H1 (cell line): ENCODE measurements around the gene SCNN1A.

ENCODE experiments used
- ASH2L ChIP-seq: fragments of 200-600, 300-600 bp; sonication (generic); IDR thresholded peaks from one replicate; pipeline ENCODE4 v1.7.1; 2017; ENCODE audit warnings: low read length
- CEBPB ChIP-seq: IDR thresholded peaks from 2 replicates; pipeline ENCODE4 v1.6.1; 2012; ENCODE audit warnings: low read depth, low read length
- EZH2 ChIP-seq: fragments of 200-600 bp; sonication (generic); IDR thresholded peaks from 2 replicates; pipeline ENCODE4 v1.7.1; 2012; ENCODE audit warnings: low read depth, mild to moderate bottlenecking, moderate library complexity, low read length, inconsistent platforms; ENCODE audit not compliant: severe bottlenecking
- SP2 ChIP-seq: IDR thresholded peaks from 2 replicates; pipeline ENCODE4 v1.6.1; 2012; ENCODE audit warnings: mild to moderate bottlenecking, low read length, inconsistent platforms
- TF ChIP-seq, protein P1 (sequence below), 3 experiments: IDR thresholded peaks; 1 replicate in 2 of 3; 2 replicates in 1 of 3; pipeline versions ENCODE4 v1.5.1 to v1.6.1; 2011; ENCODE audit warnings: low read length in 3 of 3, mild to moderate bottlenecking in 3 of 3, inconsistent platforms in 2 of 3, low read depth in 1 of 3, moderate library complexity in 1 of 3; ENCODE audit not compliant: insufficient read depth in 1 of 3; ENCODE audit errors: control extremely low read depth in 1 of 3
- TF ChIP-seq, protein P2 (sequence below): fragments of 300-600 bp; sonication (generic); IDR thresholded peaks from 2 replicates; pipeline ENCODE4 v1.7.1; 2012; ENCODE audit warnings: low read length, moderate library complexity, mild to moderate bottlenecking, inconsistent platforms; ENCODE audit not compliant: insufficient replicate concordance
- TF ChIP-seq, protein P3 (sequence below): IDR thresholded peaks from 2 replicates; pipeline ENCODE4 v1.6.1; 2011; ENCODE audit warnings: low read depth, mild to moderate bottlenecking, low read length; ENCODE audit not compliant: insufficient read depth

DNA sequence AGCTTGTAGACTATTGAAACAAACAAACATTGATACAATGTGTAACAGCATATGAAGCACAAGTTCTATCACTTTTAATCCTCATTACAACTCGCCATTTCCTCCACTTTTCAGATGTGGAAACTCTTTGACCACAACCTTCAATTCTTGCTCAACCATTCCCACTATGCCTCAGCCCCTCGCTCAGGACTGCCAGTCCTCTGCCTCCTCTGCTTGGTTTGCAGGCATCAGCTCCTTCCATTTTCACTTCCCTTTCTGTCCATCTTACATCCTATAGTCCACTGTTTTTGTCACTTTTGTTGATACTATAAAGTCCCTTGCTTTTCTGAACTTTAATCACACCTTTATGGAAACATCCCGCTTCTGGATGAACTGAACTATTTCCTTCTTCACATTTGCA is 41.2 kb upstream of the SCNN1A start:
- TF ChIP-seq SP2 (no peak), CEBPB (no peak), EZH2 (no peak), ASH2L (no peak)
- TF ChIP-seq, protein P1, sequence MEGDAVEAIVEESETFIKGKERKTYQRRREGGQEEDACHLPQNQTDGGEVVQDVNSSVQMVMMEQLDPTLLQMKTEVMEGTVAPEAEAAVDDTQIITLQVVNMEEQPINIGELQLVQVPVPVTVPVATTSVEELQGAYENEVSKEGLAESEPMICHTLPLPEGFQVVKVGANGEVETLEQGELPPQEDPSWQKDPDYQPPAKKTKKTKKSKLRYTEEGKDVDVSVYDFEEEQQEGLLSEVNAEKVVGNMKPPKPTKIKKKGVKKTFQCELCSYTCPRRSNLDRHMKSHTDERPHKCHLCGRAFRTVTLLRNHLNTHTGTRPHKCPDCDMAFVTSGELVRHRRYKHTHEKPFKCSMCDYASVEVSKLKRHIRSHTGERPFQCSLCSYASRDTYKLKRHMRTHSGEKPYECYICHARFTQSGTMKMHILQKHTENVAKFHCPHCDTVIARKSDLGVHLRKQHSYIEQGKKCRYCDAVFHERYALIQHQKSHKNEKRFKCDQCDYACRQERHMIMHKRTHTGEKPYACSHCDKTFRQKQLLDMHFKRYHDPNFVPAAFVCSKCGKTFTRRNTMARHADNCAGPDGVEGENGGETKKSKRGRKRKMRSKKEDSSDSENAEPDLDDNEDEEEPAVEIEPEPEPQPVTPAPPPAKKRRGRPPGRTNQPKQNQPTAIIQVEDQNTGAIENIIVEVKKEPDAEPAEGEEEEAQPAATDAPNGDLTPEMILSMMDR (IDR thresholded peaks at IDR 0.05; ENCODE audit: control extremely low read depth in 1 of 3, insufficient read depth in 1 of 3, low read depth in 1 of 3, low read length in 3 of 3) = no peak
- TF ChIP-seq, protein P2, sequence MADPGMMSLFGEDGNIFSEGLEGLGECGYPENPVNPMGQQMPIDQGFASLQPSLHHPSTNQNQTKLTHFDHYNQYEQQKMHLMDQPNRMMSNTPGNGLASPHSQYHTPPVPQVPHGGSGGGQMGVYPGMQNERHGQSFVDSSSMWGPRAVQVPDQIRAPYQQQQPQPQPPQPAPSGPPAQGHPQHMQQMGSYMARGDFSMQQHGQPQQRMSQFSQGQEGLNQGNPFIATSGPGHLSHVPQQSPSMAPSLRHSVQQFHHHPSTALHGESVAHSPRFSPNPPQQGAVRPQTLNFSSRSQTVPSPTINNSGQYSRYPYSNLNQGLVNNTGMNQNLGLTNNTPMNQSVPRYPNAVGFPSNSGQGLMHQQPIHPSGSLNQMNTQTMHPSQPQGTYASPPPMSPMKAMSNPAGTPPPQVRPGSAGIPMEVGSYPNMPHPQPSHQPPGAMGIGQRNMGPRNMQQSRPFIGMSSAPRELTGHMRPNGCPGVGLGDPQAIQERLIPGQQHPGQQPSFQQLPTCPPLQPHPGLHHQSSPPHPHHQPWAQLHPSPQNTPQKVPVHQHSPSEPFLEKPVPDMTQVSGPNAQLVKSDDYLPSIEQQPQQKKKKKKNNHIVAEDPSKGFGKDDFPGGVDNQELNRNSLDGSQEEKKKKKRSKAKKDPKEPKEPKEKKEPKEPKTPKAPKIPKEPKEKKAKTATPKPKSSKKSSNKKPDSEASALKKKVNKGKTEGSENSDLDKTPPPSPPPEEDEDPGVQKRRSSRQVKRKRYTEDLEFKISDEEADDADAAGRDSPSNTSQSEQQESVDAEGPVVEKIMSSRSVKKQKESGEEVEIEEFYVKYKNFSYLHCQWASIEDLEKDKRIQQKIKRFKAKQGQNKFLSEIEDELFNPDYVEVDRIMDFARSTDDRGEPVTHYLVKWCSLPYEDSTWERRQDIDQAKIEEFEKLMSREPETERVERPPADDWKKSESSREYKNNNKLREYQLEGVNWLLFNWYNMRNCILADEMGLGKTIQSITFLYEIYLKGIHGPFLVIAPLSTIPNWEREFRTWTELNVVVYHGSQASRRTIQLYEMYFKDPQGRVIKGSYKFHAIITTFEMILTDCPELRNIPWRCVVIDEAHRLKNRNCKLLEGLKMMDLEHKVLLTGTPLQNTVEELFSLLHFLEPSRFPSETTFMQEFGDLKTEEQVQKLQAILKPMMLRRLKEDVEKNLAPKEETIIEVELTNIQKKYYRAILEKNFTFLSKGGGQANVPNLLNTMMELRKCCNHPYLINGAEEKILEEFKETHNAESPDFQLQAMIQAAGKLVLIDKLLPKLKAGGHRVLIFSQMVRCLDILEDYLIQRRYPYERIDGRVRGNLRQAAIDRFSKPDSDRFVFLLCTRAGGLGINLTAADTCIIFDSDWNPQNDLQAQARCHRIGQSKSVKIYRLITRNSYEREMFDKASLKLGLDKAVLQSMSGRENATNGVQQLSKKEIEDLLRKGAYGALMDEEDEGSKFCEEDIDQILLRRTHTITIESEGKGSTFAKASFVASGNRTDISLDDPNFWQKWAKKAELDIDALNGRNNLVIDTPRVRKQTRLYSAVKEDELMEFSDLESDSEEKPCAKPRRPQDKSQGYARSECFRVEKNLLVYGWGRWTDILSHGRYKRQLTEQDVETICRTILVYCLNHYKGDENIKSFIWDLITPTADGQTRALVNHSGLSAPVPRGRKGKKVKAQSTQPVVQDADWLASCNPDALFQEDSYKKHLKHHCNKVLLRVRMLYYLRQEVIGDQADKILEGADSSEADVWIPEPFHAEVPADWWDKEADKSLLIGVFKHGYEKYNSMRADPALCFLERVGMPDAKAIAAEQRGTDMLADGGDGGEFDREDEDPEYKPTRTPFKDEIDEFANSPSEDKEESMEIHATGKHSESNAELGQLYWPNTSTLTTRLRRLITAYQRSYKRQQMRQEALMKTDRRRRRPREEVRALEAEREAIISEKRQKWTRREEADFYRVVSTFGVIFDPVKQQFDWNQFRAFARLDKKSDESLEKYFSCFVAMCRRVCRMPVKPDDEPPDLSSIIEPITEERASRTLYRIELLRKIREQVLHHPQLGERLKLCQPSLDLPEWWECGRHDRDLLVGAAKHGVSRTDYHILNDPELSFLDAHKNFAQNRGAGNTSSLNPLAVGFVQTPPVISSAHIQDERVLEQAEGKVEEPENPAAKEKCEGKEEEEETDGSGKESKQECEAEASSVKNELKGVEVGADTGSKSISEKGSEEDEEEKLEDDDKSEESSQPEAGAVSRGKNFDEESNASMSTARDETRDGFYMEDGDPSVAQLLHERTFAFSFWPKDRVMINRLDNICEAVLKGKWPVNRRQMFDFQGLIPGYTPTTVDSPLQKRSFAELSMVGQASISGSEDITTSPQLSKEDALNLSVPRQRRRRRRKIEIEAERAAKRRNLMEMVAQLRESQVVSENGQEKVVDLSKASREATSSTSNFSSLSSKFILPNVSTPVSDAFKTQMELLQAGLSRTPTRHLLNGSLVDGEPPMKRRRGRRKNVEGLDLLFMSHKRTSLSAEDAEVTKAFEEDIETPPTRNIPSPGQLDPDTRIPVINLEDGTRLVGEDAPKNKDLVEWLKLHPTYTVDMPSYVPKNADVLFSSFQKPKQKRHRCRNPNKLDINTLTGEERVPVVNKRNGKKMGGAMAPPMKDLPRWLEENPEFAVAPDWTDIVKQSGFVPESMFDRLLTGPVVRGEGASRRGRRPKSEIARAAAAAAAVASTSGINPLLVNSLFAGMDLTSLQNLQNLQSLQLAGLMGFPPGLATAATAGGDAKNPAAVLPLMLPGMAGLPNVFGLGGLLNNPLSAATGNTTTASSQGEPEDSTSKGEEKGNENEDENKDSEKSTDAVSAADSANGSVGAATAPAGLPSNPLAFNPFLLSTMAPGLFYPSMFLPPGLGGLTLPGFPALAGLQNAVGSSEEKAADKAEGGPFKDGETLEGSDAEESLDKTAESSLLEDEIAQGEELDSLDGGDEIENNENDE = no peak
- TF ChIP-seq, protein P3, sequence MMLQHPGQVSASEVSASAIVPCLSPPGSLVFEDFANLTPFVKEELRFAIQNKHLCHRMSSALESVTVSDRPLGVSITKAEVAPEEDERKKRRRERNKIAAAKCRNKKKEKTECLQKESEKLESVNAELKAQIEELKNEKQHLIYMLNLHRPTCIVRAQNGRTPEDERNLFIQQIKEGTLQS = no peak
